ENCODE results near the gene HMGN4. TPM values are rescaled to one million over a fixed set of nuclear protein-coding genes. Genes with fewer than 3 reads are reported as not detected.

HMGN4 gene
- total and polyA plus RNA-seq, 2 donors (not counting 3 experiments of a cell fraction or from before 2014, with no cell fraction given): 13.1 to 36.9 TPM

- H3K9me1 ChIP-seq (replicated peaks; ENCODE audit: control insufficient read depth, extremely low read depth, insufficient read depth, low read length): no peaks in the 10 kb centered on the region
- no TSS peak for BruUV-seq (replicated peaks)
- no peaks in the 10 kb centered on the region for H3K79me2 ChIP-seq (ENCODE audit: control insufficient read depth, insufficient read depth, low read length)
- FAIRE-seq: no peak
- H4K20me1 ChIP-seq (replicated peaks; ENCODE audit: control insufficient read depth, extremely low read depth, insufficient read depth, low read length): no peaks in the 10 kb centered on the region
- ChIA-PET POLR2A (no interaction called here), CTCF (interaction anchor here (0.8 kb wide), 1 partner anchor 29 kb away, joined by 3 read pairs; no protein-coding TSS in a partner anchor)
- no peaks in the 10 kb centered on the region for H3K27me3 ChIP-seq (ENCODE audit: control insufficient read depth in 2 of 2, insufficient read depth in 2 of 2, low read length in 2 of 2)
- H3K36me3 ChIP-seq (ENCODE audit: control insufficient read depth in 2 of 2, extremely low read depth in 1 of 2, insufficient read depth in 2 of 2, low read length in 2 of 2): no peaks in the 10 kb centered on the region
- H3K4me2 ChIP-seq (ENCODE audit: insufficient read depth, low read length): no peak overlapping the region
- H3K4me3 ChIP-seq (replicated peaks in 1 of 3; ENCODE audit: insufficient read depth in 1 of 3, low read depth in 1 of 3, low read length in 3 of 3): no peak overlapping the region
- peaks cover 4% of the 10 kb centered on the region for H3K4me1 ChIP-seq (ENCODE audit: control insufficient read depth, extremely low read depth, insufficient read depth, low read length)
- TF ChIP-seq GATA2 (IDR thresholded peaks at IDR 0.05; ENCODE audit: insufficient read depth, insufficient read length, low read depth, low read length): no peak
- no peak for TF ChIP-seq FOS (IDR thresholded peaks at IDR 0.05; ENCODE audit: borderline replicate concordance, insufficient read depth, low read length)
- no peak for TF ChIP-seq EZH2 (IDR thresholded peaks at IDR 0.05; ENCODE audit: borderline replicate concordance, low read depth, low read length, severe bottlenecking)
- TF ChIP-seq, protein P1, sequence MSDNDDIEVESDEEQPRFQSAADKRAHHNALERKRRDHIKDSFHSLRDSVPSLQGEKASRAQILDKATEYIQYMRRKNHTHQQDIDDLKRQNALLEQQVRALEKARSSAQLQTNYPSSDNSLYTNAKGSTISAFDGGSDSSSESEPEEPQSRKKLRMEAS (IDR thresholded peaks at IDR 0.05; ENCODE audit: insufficient read depth, insufficient read length): no peak
- no peak for TF ChIP-seq POLR2A (IDR thresholded peaks at IDR 0.05; ENCODE audit: low read depth, low read length)
- TF ChIP-seq MYC (IDR thresholded peaks at IDR 0.05; ENCODE audit: low read depth, low read length): no peak
- TF ChIP-seq POLR2AphosphoS5 (IDR thresholded peaks at IDR 0.05; ENCODE audit: insufficient read depth, low read depth, low read length): no peak
- TF ChIP-seq, protein P2, sequence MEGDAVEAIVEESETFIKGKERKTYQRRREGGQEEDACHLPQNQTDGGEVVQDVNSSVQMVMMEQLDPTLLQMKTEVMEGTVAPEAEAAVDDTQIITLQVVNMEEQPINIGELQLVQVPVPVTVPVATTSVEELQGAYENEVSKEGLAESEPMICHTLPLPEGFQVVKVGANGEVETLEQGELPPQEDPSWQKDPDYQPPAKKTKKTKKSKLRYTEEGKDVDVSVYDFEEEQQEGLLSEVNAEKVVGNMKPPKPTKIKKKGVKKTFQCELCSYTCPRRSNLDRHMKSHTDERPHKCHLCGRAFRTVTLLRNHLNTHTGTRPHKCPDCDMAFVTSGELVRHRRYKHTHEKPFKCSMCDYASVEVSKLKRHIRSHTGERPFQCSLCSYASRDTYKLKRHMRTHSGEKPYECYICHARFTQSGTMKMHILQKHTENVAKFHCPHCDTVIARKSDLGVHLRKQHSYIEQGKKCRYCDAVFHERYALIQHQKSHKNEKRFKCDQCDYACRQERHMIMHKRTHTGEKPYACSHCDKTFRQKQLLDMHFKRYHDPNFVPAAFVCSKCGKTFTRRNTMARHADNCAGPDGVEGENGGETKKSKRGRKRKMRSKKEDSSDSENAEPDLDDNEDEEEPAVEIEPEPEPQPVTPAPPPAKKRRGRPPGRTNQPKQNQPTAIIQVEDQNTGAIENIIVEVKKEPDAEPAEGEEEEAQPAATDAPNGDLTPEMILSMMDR (IDR thresholded peaks at IDR 0.05; ENCODE audit: extremely low read depth in 1 of 2, insufficient read depth in 1 of 2, low read depth in 1 of 2, low read length in 2 of 2): no peak
- H3K27ac ChIP-seq (ENCODE audit: insufficient read depth, low read depth, low read length): no peak overlapping the region
- dilution Hi-C loops (cut with MboI; ENCODE audit: extremely low pct_ligation_motif_present, low sequenced_read_pairs) (loop anchor here (25.0 kb wide), 1 partner anchor 189 kb away; no protein-coding TSS in a partner anchor), intact Hi-C loops (cut with micrococcal nuclease) (no loop called here)
- no peak overlapping the region for H2AFZ ChIP-seq (ENCODE audit: low read depth, low read length)
- DNase-seq (ENCODE audit: low read depth, low spot score): no peak
- no peaks in the 10 kb centered on the region for H3K9me3 ChIP-seq (replicated peaks; ENCODE audit: control insufficient read depth, insufficient read depth, low read length)
- H3K9ac ChIP-seq (replicated peaks; ENCODE audit: extremely low read depth, insufficient read depth, low read length): no peak overlapping the region
These were observed 12.3 kb upstream of the HMGN4 start for GRCh38 chr6:26525838-26526237.
